HG03575 (cell line): ENCODE results near the gene SAMSN1.

Experiments
- ATAC-seq: cut with Tn5 transposase; IDR thresholded peaks from one replicate; pipeline ENCODE4 v1.9.1; 2021; ENCODE audit not compliant: unreplicated experiment, insufficient number of reproducible peaks, low FRiP score; ENCODE audit errors: extremely low read depth

Gene SAMSN1

GRCh38 chr21:14493731-14494130 is 52.4 kb downstream of the SAMSN1 start:
- ATAC-seq: no peak

GRCh38 chr21:14492931-14493330 is 53.2 kb downstream of the SAMSN1 start:
- ATAC-seq: no peak

- ATAC-seq: no peak
Measured at GRCh38 chr21:14491269-14491681, 54.8 kb downstream of the SAMSN1 start.

- no peak for ATAC-seq
Measured at GRCh38 chr21:14488672-14489204, 57.4 kb downstream of the SAMSN1 start.

- ATAC-seq: no peak
Measured at GRCh38 chr21:14487490-14488432, 58.4 kb downstream of the SAMSN1 start.

GRCh38 chr21:14486869-14487268 is 59.2 kb downstream of the SAMSN1 start:
- ATAC-seq: no peak

- no peak for ATAC-seq
Measured at GRCh38 chr21:14484188-14485009, 61.7 kb downstream of the SAMSN1 start.

- ATAC-seq: no peak
Measured at GRCh38 chr21:14483296-14483695, 62.8 kb downstream of the SAMSN1 start.

- ATAC-seq: no peak
Measured at GRCh38 chr21:14482165-14482564, 64.0 kb downstream of the SAMSN1 start.

GRCh38 chr21:14480411-14481031 is 65.6 kb downstream of the SAMSN1 start:
- no peak for ATAC-seq

GRCh38 chr21:14479241-14479786 is 66.8 kb downstream of the SAMSN1 start:
- ATAC-seq: no peak

- ATAC-seq: no peak
Measured at GRCh38 chr21:14477841-14478240, 68.3 kb downstream of the SAMSN1 start.

GRCh38 chr21:14477133-14477532 is 69.0 kb downstream of the SAMSN1 start:
- no peak for ATAC-seq

- ATAC-seq: no peak
Measured at GRCh38 chr21:14474995-14475394, 71.1 kb downstream of the SAMSN1 start.

GRCh38 chr21:14469641-14470040 is 76.5 kb downstream of the SAMSN1 start:
- ATAC-seq: no peak

- ATAC-seq: no peak
Measured at GRCh38 chr21:14466715-14467114, 79.4 kb downstream of the SAMSN1 start.

- no peak for ATAC-seq
Measured at GRCh38 chr21:14457762-14458161, 88.4 kb downstream of the SAMSN1 start.

- no peak for ATAC-seq
Measured at GRCh38 chr21:14456911-14457310, 89.2 kb downstream of the SAMSN1 start.
